ENCODE data around the gene IL17D.
"Not testable (repeated sequence)": the region's sequence is repeated elsewhere in the genome, so short reads cannot be mapped to it uniquely, and the experiment has no call there.

IL17D gene, protein sequence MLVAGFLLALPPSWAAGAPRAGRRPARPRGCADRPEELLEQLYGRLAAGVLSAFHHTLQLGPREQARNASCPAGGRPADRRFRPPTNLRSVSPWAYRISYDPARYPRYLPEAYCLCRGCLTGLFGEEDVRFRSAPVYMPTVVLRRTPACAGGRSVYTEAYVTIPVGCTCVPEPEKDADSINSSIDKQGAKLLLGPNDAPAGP

DNA sequence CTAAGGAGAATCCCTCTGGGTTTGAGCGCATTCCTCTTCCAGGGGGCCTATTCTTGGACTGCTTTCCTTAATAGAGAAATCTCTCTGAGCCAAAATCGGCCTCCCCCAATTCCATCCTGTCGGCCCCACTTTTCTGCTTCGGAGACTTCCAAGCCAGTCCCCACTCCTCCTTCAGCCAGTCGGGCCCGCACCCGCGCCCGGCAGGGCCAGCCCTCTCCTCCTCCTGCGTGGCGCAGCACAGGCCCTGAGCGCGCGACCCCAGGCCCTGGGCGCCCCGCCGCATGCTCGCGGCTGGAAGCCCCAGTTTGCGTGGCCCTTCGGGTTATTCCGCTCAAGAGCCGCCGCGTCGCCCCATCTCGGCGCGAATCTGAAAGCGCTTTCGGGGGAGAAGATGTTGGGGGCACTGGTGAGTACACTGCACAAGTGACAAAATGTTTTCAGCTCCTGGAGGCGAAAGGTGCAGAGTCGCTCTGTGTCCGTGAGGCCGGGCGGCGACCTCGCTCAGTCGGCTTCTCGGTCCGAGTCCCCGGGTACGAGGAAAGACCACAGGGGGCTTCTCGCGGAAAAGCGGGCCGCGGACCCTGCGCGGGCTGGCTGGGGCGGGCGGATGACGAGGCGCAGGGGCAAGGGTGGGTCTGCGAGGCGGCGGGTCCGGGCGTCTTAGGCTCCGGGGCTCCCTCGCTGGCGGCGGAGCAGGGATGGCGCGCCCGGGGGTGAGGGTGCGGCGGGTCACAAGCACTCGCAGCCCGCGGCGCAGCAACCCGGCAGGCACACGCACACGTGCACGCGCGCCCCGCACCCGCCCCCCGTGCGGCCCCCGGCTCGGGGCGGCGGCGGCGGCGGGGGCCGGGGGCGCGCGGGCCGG is at the start of gene IL17D:
IL17D (plus strand) TSS at position 785 of the 865 bp plus-strand sequence. CDS start 303 bp downstream, outside the sequence.
- DNase-seq (ENCODE audit: low read depth): no peak

DNA sequence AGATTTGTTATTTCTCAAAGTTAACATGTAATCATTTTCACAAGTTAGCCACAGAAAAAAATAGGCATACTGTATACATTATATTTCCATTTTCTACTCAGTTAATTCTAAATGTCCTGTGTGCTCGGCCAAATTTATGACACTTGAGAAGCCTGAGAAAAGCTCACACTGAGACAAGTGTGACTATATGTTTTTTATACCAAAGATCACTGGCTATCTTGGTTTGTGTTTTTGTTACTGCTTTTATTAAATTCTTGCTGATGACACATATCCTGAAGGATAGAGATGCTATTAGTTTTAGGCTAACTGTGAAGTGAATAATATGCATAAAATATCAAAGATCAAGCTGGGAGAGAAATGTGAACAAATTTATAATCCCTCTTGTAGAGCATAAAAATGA is 49.3 kb upstream of the IL17D start:
- no peak for DNase-seq (ENCODE audit: low read depth)

DNA sequence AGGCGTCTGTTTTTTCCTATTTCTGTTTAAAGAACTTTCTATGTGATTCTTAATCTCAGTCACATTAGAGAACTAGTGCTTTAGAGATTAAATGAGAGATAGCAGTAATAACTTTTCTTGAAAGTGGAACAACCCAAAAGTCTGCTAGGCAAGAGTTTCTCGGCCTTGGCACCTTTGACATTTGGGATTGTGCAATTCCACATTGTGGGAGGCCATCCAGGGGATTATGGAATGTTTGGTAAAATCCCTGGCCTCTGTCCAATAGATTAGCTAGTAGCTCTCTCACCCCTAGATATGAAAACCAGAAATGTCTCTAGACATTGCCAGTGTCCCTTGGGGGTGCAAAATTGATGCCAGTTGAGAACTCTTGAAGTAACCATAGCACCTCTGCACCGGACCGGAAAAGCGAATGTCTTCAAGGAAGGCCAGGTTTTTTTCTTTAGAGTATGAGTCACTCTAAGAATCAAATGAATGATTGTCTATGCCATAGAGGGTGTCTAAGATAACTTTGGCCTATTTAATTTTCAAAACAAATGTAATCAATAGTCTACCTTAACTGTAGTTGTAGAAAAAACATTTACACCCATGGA is 45.0 kb upstream of the IL17D start:
- no peak for DNase-seq (ENCODE audit: low read depth)

DNA sequence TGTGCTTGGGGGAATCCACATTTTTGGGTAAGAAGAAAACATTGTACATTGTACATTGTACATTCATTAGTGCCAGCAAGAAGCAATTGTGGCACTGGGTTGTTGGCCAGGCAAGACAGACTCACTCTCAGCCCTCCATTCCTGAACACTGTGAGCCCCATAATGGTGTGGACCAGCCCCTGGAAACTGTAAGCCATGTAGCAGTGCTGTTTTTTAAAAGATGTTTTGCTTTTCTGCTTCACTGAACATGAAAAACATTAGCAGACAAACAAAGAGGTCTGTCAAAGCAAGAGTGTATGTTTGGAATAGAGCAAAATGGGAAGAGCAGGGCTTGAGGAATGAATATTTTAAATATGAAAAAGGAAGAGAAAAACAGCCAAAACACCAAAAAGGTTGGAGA is 39.1 kb upstream of the IL17D start:
- no peak for DNase-seq (ENCODE audit: low read depth)

DNA sequence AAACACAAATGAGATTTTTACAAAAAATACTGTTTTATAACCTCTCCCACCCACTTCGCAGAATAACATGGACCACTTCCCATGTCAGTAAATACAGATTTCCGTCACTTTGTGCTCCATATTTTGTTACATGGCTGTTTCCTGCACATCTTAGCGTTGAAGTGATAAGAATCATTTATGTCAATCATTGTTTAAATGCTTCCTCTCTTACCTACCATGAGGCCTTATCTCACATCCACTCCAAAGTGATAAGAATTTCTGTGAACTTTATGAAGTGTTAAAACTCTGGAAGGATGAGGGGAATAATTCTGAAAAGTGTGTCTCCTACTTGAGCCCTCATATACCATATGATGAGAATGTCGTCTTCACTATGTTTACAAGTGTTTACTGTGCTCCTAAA is 36.6 kb upstream of the IL17D start:
- DNase-seq (ENCODE audit: low read depth): no peak

DNA sequence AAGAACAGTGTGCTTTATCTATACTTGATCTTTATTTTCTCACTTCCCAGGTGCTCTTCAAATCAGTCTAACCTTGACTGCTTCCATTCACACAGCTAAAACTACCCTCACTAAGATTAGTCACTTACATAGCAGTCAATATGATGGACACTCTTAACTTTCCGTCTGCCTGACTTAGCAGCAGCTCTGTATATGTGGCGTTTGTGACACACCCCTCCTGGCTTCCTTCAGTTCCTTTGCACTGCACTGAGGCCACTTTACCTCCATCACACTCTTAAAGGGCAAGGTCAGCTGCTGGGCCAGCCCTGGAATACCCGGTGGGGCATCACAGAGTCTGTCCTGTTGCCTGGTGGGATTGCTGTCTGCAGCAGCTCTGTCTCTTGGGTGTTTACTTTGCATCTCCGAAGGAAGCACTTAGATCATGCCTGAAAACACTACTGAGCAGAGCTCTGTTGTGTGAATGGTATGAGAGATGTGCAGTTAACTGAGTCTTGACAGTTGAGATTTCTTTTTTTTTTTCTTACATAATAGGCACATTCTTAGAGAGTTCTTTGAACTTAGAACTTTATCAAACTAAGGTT is 35.6 kb upstream of the IL17D start:
- DNase-seq (ENCODE audit: low read depth): no peak

DNA sequence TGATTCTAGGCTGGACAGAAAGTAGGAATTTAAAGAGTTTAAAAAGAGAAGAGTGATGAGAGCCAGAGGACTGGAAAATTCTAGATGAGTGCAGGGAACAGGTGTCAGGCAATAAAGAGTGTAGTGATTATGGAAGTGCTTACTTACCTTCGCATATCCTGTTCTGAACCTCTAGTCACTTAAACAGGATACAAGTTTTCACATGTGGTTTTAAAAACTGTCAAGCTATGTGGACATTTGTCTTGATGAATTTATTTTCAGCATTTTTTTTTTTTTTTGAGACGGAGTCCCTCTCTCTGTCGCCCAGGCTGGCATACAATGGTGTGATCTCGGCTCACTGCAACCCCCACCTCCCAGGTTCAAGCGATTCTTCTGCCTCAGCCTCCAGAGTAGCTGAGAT is 34.3 kb upstream of the IL17D start:
- DNase-seq (ENCODE audit: low read depth): no peak

DNA sequence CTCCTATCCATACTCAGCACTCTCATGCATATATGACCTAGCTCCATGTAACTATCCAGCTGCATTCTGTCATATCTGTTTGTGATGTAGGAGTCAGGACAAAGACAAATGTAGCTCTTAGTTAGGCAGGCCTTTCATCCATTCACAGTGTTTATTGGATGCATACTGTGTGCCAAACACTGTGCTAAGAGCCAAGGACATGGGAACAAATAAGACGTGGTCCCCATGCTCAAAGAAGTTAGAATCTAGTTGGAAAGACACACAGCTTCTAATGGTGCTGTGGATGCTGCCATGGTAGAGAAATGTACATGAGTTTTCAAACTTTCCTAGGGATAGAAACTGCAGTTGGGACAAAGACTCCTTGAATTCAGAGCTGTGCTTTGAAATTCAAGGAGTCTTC is 31.7 kb upstream of the IL17D start:
- no peak for DNase-seq (ENCODE audit: low read depth)

DNA sequence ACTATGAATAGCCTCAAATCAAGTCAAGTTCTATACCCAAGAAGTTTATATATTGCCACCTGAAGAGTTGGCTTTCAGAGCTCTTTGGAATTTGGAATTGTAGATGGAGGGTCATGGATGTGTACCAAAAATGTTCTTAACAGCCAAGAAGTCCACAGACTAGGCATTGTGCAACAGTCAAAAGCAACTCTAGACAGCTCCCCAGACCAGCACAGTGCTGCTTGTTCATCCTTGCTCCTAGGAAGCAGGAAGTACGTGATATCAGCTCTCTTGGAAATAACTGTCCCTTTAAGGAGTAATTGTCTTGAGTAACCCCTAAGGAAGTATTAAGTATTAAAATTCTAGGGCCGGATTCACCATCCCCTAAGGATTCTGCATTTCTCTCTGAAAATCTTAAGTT is 30.7 kb upstream of the IL17D start:
- no peak for DNase-seq (ENCODE audit: low read depth)

DNA sequence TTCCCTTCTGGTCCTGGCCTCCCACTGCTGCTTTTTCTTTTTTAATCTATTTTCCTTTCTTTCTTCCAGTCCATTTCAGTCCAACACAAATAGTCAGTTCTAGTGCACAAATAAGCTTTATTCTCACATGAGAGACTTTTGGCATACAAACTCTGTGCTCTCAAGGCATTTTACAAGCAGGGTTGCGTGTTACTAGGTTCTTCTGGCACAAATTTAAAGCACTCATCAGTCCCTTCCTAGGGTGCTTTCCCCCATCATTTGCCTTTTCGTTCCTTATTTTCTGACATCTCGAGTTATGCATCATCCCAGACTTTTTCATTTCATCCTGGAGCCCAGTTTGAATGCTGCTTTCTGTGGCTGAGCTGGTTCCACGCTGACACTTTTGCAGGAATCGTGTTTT is 29.8 kb upstream of the IL17D start:
- DNase-seq (ENCODE audit: low read depth): no peak

DNA sequence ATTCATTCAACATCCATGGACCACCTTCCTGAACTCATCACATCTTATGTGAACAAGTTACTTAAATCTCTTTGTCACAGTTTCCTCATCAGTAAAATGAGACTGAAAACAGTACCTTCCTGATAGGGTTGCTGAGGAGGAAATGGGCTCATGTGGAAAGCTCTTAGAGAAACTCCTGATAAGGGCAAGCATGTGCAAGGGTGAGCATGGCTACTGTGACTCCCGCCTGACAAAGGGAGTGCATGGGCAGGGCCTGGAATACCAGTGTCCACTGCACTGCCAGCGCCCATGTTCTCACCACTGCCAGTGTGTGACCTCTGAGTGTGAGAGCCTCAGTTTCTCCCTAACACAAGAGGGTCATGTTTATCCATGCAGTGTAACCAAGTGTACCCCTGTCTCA is 27.3 kb upstream of the IL17D start:
- DNase-seq (ENCODE audit: low read depth): no peak

DNA sequence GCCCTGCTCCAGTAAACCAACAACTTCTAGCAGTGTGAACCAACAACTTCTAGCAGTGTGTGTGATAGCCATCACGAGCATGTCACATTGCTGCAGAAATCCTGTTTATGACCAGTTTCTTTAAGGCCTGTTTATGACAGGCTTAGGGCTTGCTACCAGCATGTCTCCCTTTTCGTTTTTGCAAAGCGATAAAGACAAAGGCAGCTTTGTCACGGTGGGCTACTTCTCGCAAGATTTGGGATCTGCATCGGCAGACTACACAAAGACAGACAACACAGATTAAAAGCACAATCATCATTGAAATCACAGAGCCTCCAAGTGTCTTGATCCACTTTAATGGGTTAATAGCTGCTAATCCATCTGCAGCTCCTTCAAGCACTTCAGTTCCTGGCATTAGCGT is 24.9 kb upstream of the IL17D start:
- not testable (repeated sequence) for DNase-seq (ENCODE audit: low read depth)

DNA sequence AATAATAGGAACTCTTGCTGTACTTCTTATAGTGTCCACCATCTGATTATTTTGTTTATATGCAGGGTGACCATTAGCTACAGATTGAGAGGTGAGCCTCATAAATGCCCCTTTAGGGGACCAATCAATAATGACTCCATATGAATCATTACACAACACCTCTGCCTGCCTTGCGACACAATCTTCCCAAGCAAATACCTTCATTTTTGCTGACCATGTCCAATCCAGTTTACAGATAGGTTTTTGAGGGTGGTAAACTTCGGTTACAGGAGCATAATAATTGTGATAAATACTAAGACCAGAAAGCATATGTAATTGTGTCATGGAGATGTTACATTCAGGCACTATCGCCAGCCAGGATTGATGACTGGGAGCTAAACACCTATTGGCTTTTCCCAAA is 23.6 kb upstream of the IL17D start:
- DNase-seq (ENCODE audit: low read depth): no peak

DNA sequence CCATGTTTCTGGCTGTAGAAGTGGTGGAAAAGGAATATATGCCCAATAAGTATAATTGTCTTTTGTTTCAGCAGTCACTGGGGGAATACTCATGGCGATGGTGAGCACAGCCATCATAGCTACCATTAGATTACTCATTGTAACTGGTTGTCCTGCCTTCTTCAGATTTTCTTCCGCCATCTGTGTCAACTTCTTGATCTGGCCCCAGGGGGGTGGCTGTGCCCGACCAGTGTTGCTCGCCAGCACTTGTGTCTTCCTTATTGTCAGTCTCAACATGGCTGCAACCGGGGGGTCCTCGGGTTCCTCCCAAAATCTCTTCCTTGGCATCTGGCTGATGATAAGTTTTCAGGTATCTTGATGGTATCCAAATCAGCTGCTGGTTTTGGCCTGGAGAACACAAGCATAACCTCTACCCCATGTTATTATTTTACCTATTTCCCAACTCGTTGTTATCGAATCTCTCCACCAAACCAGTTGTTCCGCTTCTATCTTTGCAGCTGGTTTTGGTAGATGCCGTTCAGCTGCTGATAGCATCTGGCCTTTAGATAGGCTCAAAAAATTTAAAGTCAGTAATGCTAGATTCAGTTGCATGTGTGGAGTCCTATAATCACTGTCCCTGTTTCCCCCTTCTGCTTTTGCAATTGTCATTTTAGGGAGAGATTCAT is 23.0 kb upstream of the IL17D start:
- DNase-seq (ENCODE audit: low read depth): no peak

DNA sequence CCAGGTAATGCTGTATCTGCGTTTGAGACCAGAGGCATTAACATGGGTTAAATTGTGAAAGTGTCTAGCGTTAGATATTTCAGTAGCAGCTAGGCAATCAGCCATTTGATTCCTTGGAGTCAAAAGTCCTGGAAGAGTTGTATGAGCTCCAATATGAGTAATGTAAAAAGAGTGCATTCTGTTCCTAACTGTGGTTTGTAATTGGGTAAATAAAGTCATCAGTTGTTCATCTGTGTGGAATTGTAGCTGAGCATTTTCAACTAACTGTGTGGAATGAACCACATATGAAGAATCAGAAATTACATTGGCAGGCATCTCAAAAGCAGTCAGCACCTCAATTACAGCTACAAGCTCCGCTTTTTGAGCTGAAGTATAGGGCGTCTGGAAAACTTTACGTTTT is 22.0 kb upstream of the IL17D start:
- not testable (repeated sequence) for DNase-seq (ENCODE audit: low read depth)

DNA sequence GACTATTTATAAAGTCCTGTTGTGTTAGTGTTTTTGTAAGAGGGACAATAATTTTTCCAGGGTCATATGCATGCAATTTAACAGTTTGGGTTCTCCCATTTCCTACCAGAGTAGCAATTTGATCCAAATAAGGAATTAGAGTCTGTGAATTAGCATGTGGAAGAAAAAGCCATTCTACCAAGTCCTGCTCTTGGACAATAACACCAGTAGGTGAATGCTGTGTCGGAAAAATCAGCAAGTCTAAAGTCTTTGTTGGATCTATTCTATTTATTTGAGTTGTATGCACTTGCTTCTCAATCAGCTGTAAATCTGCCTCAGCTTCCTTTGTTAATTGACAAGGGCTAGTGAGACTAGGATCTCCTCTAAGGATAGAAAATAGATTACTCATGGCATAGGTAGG is 21.4 kb upstream of the IL17D start:
- DNase-seq (ENCODE audit: low read depth): no peak

DNA sequence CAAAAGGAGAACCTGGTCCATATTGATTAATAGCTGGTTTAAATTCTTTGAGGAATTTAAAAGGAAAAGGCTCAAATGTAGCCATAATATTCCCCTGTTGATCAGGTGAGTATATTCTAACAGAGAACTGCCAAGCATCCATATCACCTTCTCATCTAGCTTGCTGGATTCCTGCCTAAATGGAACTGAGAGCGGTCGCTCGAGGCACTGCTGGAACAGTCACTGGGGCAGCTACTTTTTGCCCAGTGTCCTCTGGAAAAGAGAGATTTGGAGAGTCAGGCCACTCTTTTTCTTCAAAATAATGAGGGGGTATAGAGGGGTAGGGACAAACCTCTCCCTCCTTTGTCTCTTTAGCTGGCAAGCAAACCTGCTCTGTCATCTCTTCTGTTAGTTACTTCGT is 19.5 kb upstream of the IL17D start:
- DNase-seq (ENCODE audit: low read depth): no peak

DNA sequence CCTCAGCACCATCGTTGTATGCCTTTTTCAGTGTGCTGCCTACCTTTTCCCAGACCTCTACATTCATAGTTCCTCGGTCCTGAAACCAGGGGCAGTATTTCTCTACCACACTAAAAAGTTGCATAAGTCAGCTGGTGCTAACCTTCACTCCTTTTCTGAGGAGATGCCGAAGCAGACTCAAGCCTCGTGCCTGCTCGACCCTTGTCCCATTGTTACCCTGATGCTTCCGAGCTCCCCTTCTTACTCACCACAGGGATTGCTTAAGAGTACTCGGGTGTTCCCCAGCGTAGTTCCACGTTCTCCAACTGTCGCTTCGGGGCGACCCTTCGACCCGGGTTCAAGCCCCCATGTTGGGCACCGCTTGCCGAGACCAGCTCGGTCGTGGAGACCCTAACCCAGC is 19.0 kb upstream of the IL17D start:
- no peak for DNase-seq (ENCODE audit: low read depth)

DNA sequence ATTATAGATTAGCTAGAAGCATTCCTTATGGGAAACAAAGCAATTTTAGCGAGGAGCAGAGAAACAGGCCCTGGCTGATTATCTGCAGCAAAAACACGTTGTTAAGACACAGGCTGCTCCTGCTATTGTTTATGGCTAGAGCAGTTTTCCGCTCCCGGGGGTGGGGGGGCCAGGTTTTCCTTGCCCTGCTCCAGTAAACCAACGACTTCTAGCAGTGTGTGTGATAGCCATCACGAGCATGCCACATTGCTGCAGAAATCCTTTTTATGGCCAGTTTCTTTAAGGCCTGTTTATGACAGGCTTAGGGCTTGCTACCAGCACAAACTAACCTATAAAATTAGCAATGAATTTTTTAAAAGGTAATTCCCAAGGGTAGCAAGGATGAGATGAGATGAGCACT is 18.4 kb upstream of the IL17D start:
- DNase-seq (ENCODE audit: low read depth): no peak

DNA sequence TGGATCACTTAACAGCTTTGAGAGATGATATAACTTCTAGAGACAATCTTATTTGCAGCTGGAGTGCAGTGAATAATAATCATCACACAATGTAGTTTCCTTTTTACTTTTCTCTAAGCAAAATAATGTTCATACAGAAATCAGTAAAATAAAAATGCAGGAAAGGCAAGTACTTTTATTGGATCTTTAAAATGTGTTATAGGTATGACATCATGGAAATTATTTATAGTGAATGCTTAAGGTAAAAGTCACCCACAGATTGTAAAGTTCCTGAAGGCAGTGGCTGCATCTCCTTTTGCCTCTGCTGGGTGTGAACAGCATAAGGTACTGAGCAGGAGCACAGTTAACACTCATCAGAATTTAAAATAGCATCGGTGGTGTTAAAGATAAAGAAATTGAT is 17.3 kb upstream of the IL17D start:
- no peak for DNase-seq (ENCODE audit: low read depth)

DNA sequence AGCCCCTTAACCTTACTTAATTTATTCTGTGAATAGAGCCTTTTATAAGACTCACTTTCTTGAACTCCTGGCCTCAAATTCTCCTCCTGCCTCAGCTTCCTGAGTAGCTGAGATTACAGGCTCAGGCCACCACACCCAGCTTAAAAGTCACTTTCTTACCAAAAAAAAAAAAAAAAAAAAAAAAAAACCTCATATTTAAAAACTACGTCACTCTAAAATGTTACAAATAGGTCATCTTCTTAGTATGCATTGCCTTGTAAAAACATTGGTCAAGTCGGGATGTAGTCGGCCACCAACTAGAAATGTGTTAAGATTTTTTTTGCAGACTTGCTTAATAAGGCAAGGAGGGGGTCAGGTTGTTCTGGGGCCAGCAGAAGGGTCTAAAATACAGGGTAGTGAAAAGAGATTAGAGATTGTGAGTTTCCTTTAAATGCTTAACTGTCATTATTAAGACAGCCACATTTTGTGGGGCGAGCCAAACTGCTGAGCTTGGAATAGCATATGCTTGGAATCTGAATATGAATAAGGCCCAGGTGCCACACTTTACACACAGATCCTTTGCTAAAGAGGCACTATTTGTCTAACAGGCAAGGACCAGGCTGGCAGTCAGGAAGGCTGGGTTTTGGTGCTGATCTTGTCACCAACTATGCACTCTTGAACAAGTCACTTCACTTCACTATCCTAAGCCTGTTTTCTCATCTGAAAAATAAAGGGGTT is 16.5 kb upstream of the IL17D start:
- no peak for DNase-seq (ENCODE audit: low read depth)

DNA sequence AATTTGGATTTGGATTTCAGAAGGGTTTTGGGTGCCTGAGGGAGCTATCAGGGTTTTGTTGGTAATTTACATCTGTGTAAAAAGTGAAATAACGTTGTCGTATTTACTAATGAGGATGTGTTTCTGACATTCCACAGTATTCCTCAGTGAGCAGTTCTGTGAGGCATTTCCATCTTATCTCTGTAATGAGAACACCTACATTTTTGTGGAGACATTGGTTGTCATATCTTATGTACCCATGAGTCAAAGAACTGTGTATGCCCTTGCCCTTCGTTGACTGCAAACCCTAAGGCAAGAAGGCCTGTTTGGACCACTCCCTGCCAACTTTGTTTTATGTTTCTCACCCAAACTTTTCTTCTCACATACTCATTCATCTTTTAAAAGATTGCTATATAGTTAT is 14.2 kb upstream of the IL17D start:
- DNase-seq (ENCODE audit: low read depth): no peak

Data from activated T-cell treated with anti-CD3 and anti-CD28 coated beads for 24 hours (primary cell).